SK-N-SH (cell line): ENCODE results near the gene PUS3. TPM values are rescaled to one million over a fixed set of nuclear protein-coding genes. Genes with fewer than 3 reads are reported as not detected.

ENCODE experiments used
- CTCF ChIA-PET: fragments of 300-600, 350-600 bp; formaldehyde crosslinking; extraction: SDS; loops from one replicate; lab custom pipeline; 2021; lab: Yijun Ruan, JAX
- POLR2A ChIA-PET: fragments of 350-600 bp; sonication (Branson Sonifier 250); formaldehyde crosslinking; extraction: SDS; loops from one replicate; lab custom pipeline; 2020; ENCODE audit warnings: antibody characterized with exemption, inconsistent platforms; lab: Yijun Ruan, JAX
- DNase-seq: peaks from one replicate; pipeline ENCODE4 v3.0.0; 2012
- H2AFZ ChIP-seq: fragments of 200-600 bp; sonication (generic); 2 replicates; pipeline ENCODE4 v1.8.1; 2016; ENCODE audit warnings: antibody characterized with exemption, mild to moderate bottlenecking, low read depth
- H3F3A ChIP-seq: fragments of 200-600 bp; sonication (generic); replicated peaks from 2 replicates; pipeline ENCODE3; 2016; ENCODE audit warnings: antibody characterized with exemption, mild to moderate bottlenecking; ENCODE audit not compliant: insufficient read depth
- H3K27ac ChIP-seq, 2 experiments: fragments of 200-500 bp in 1 of 2; fragments of 200-600 bp in 1 of 2; sonication (Bioruptor generic) in 1 of 2; sonication (generic), shearing (Covaris generic) in 1 of 2; 2 replicates each; pipeline versions ENCODE4 v1.5.1 to v1.6.1; 2014 to 2016; ENCODE audit warnings: low read depth in 2 of 2, inconsistent platforms in 1 of 2, low read length in 1 of 2, mild to moderate bottlenecking in 1 of 2, mixed read lengths in 1 of 2
- H3K27me3 ChIP-seq: fragments of 200-600 bp; sonication (generic), shearing (Covaris generic); 2 replicates; pipeline ENCODE4 v1.6.1; 2016; ENCODE audit warnings: mixed run types; ENCODE audit not compliant: insufficient read depth
- H3K36me3 ChIP-seq, 2 experiments: fragments of 200-500 bp in 1 of 2; fragments of 200-600 bp in 1 of 2; sonication (Bioruptor generic) in 1 of 2; sonication (generic) in 1 of 2; replicated peaks in 1 of 2; 2 replicates each; pipeline versions ENCODE3 to v1.5.1; 2014 to 2016; ENCODE audit warnings: low read length in 1 of 2, mild to moderate bottlenecking in 1 of 2; ENCODE audit not compliant: insufficient read depth in 2 of 2, control insufficient read depth in 1 of 2
- H3K4me1 ChIP-seq, 2 experiments: fragments of 200-500 bp in 1 of 2; fragments of 200-600 bp in 1 of 2; sonication (Bioruptor generic) in 1 of 2; sonication (generic), shearing (Covaris generic) in 1 of 2; 2 replicates each; pipeline versions ENCODE4 v1.5.1 to v1.6.1; 2014 to 2016; ENCODE audit warnings: low read depth in 1 of 2, low read length in 1 of 2, mixed run types in 1 of 2; ENCODE audit not compliant: insufficient read depth in 2 of 2, control insufficient read depth in 1 of 2
- H3K4me2 ChIP-seq: fragments of 200-600 bp; sonication (generic), shearing (Covaris generic); 2 replicates; pipeline ENCODE4 v1.6.1; 2017; ENCODE audit warnings: mixed run types
- H3K4me3 ChIP-seq, 2 experiments: fragments of 200-500 bp in 1 of 2; fragments of 200-600 bp in 1 of 2; sonication (Bioruptor generic) in 1 of 2; sonication (generic), shearing (Covaris generic) in 1 of 2; 2 replicates each; pipeline versions ENCODE4 v1.5.1 to v1.8.1; 2014 to 2016; ENCODE audit warnings: low read depth in 2 of 2, inconsistent platforms in 1 of 2, low read length in 1 of 2, mild to moderate bottlenecking in 1 of 2, mixed read lengths in 1 of 2, moderate library complexity in 1 of 2
- H3K79me2 ChIP-seq: fragments of 200-600 bp; sonication (generic); 2 replicates; pipeline ENCODE4 v1.8.1; 2017; ENCODE audit warnings: mild to moderate bottlenecking; ENCODE audit not compliant: insufficient read depth
- H3K9ac ChIP-seq: fragments of 200-600 bp; sonication (generic); 2 replicates; pipeline ENCODE4 v1.6.1; 2017; ENCODE audit warnings: mixed run types
- H3K9me2 ChIP-seq: fragments of 200-600 bp; sonication (generic); 2 replicates; pipeline ENCODE4 v1.6.1; 2017; ENCODE audit warnings: mixed run types
- H3K9me3 ChIP-seq: fragments of 200-600 bp; sonication (generic); 2 replicates; pipeline ENCODE4 v1.6.1; 2017; ENCODE audit warnings: mixed run types, mild to moderate bottlenecking, moderate library complexity
- H4K20me1 ChIP-seq: fragments of 200-600 bp; sonication (generic); 2 replicates; pipeline ENCODE4 v1.6.1; 2017; ENCODE audit warnings: mild to moderate bottlenecking, mixed run types; ENCODE audit not compliant: insufficient read depth
- CHD2 ChIP-seq: fragments of 150-350 bp; IDR thresholded peaks from 2 replicates; pipeline ENCODE4 v1.6.1; 2018; ENCODE audit warnings: low read length; ENCODE audit not compliant: partially characterized antibody
- ELF1 ChIP-seq: IDR thresholded peaks from 2 replicates; pipeline ENCODE4 v1.4.0; 2012
- FOSL2 ChIP-seq: IDR thresholded peaks from 2 replicates; pipeline ENCODE4 v1.4.0; 2012; ENCODE audit warnings: low read depth, mild to moderate bottlenecking, moderate library complexity, borderline replicate concordance
- FOXM1 ChIP-seq: IDR thresholded peaks from 2 replicates; pipeline ENCODE4 v1.4.0; 2012; ENCODE audit warnings: low read depth, mild to moderate bottlenecking
- GABPA ChIP-seq: IDR thresholded peaks from 2 replicates; pipeline ENCODE4 v1.4.0; 2012; ENCODE audit warnings: low read depth, mild to moderate bottlenecking
- MEF2A ChIP-seq: IDR thresholded peaks from 2 replicates; pipeline ENCODE4 v1.4.0; 2012; ENCODE audit warnings: low read depth, borderline replicate concordance
- MXI1 ChIP-seq: IDR thresholded peaks from 2 replicates; pipeline ENCODE4 v1.6.1; 2012; ENCODE audit warnings: mild to moderate bottlenecking, low read depth, low read length, improper control_type of control experiment
- NFIC ChIP-seq: IDR thresholded peaks from 2 replicates; pipeline ENCODE4 v1.4.0; 2012; ENCODE audit warnings: borderline replicate concordance
- NRF1 ChIP-seq: IDR thresholded peaks from 2 replicates; pipeline ENCODE4 v1.6.1; 2012; ENCODE audit warnings: low read depth, mild to moderate bottlenecking, low read length
- POLR2AphosphoS5 ChIP-seq: IDR thresholded peaks from 2 replicates; pipeline ENCODE4 v1.6.1; 2012; ENCODE audit warnings: low read depth, low read length
- RCOR1 ChIP-seq: fragments of 150-350 bp; IDR thresholded peaks from 2 replicates; pipeline ENCODE4 v1.6.1; 2017; ENCODE audit warnings: antibody characterized with exemption, low read length
- RXRA ChIP-seq: IDR thresholded peaks from 2 replicates; pipeline ENCODE4 v1.4.0; 2012; ENCODE audit warnings: low read depth, mild to moderate bottlenecking, borderline replicate concordance
- SIN3A ChIP-seq: IDR thresholded peaks from 2 replicates; pipeline ENCODE4 v1.6.1; 2012; ENCODE audit warnings: low read depth, mild to moderate bottlenecking, low read length, moderate library complexity, borderline replicate concordance
- SMC3 ChIP-seq: IDR thresholded peaks from 2 replicates; pipeline ENCODE4 v1.6.1; 2012; ENCODE audit warnings: low read depth, low read length, improper control_type of control experiment
- TAF1 ChIP-seq: IDR thresholded peaks from 2 replicates; pipeline ENCODE4 v1.6.1; 2012; ENCODE audit warnings: low read depth, mild to moderate bottlenecking, low read length, moderate library complexity, borderline replicate concordance
- YY1 ChIP-seq: IDR thresholded peaks from 2 replicates; pipeline ENCODE4 v1.4.0; 2012; ENCODE audit warnings: low read depth, mild to moderate bottlenecking
- WGBS: methylation state at CpG from one replicate; pipeline ENCODE4 v1.1.6; 2017; ENCODE audit warnings: low lambda C conversion rate; 5-methylcytosine and 5-hydroxymethylcytosine counted together
- polyA plus RNA-seq, 3 experiments: library from polyadenylated mRNA; depleted of rRNA; stranded (reverse); fragments of >200 nt; gene quantifications; 2 replicates each; pipeline ENCODE4 v1.2.3, GENCODE V29; 2012
- TF ChIP-seq, protein P1 (sequence below): IDR thresholded peaks from 2 replicates; pipeline ENCODE4 v1.4.0; 2012; ENCODE audit warnings: low read depth
- TF ChIP-seq, protein P2 (sequence below): fragments of 150-350 bp; IDR thresholded peaks from 2 replicates; pipeline ENCODE4 v1.6.1; 2016; ENCODE audit warnings: mild to moderate bottlenecking, low read depth, low read length
- TF ChIP-seq, protein P3 (sequence below): IDR thresholded peaks from 2 replicates; pipeline ENCODE4 v1.6.1; 2012; ENCODE audit warnings: mild to moderate bottlenecking, low read depth, low read length, moderate library complexity
- TF ChIP-seq, protein P4 (sequence below): IDR thresholded peaks from 2 replicates; pipeline ENCODE4 v1.4.0; 2012; ENCODE audit warnings: low read depth, borderline replicate concordance
- TF ChIP-seq, protein P5 (sequence below): fragments of 200-600 bp; sonication (generic); IDR thresholded peaks from 2 replicates; pipeline ENCODE4 v1.6.1; 2017; ENCODE audit warnings: antibody characterized with exemption, mild to moderate bottlenecking, moderate library complexity

Gene PUS3, protein sequence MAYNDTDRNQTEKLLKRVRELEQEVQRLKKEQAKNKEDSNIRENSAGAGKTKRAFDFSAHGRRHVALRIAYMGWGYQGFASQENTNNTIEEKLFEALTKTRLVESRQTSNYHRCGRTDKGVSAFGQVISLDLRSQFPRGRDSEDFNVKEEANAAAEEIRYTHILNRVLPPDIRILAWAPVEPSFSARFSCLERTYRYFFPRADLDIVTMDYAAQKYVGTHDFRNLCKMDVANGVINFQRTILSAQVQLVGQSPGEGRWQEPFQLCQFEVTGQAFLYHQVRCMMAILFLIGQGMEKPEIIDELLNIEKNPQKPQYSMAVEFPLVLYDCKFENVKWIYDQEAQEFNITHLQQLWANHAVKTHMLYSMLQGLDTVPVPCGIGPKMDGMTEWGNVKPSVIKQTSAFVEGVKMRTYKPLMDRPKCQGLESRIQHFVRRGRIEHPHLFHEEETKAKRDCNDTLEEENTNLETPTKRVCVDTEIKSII
- 7.0 and 8.3 TPM in 2 replicates for polyA plus RNA-seq (2012; rRNA removed)
- 9.7 and 11.4 TPM in 2 replicates for polyA plus RNA-seq (2012; cell fraction: cytosol; rRNA removed)
- polyA plus RNA-seq (2012; cell fraction: nucleus; rRNA removed), result 3.1 and 5.0 TPM in 2 replicates

DNA sequence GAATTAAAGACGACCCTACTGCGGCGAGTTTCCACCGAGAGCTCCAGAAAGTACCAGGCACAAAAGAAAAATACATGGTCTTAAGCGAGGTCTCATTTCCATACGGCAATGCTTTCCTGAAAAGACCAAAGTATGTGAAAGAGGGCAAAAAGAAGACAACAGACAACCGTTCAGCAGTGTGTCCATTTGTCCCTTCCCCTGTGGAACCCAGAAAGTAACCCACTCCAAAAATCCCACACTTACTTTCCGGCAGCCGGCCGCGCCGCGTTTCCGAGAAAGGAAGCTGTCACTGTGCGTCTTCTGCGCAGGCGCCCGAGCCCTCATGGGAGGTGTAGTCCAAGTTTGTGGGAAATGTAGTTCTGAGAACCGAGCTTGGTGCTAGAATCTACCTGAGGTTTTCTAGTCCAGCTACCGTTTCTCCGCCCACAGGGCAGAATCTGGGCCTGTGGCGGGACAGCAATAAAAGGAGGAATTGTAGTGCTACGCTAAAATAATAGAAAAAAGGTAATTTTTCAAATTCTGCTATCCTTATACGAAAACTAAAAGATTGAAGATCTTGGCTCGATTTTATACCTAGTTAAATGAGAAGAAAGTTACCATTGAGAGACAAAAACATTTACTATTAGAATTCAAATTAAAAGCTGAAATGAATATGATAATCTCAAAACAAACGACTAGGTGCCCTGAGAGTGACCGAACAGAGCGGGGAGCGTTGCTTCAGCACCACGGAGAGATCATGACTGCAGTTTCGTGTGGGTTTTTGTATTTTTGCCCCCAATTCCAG is at the start of gene PUS3:
Gene PUS3, minus strand, starts transcription at position 280 of the 784 bp plus-strand sequence. CDS start 6,922 bp downstream, outside the sequence.
- H3K9me2 ChIP-seq, result no peaks in the 10 kb centered on the region
- H2AFZ ChIP-seq, result peak within 1 kb of the TSS; percentile 96
- no peaks in the 10 kb centered on the region for H4K20me1 ChIP-seq
- peak; percentile 90 for DNase-seq
- ChIA-PET CTCF (interaction anchor here (0.7 to 1.1 kb wide), 6 partner anchors 9 to 316 kb away, joined by 3 to 4 read pairs (median 3); no protein-coding TSS in a partner anchor), POLR2A (interaction anchor here (0.9 to 1.4 kb wide), 6 partner anchors 9 to 311 kb away, joined by 3 to 11 read pairs (median 4); partner anchors contain the start of genes HYLS1 and STT3A)
- no peaks in the 10 kb centered on the region for H3F3A ChIP-seq
- peak within 1 kb of the TSS; percentile 44 to 81; a peak in 3 of 4 replicates for H3K27ac ChIP-seq
- H3K9me3 ChIP-seq, result no peaks in the 10 kb centered on the region
- H3K36me3 ChIP-seq, result peaks cover 0 to 24% of the 10 kb centered on the region in 2 experiments
- peaks cover 12% of the 10 kb centered on the region; the same call in 1 of the 2 replicates for H3K27me3 ChIP-seq
- H3K4me3 ChIP-seq, result peak within 1 kb of the TSS; percentile 95 to 98
- H3K79me2 ChIP-seq, result peaks cover 28% of the 10 kb centered on the region
- H3K4me2 ChIP-seq, result peak within 1 kb of the TSS; percentile 91
- 1% methylated on average over 31 of the region's 31 CpGs for WGBS
- peak within 1 kb of the TSS; percentile 67 for H3K9ac ChIP-seq
- peaks cover 0 to 8% of the 10 kb centered on the region in 2 experiments; a peak in 2 of 4 replicates for H3K4me1 ChIP-seq
- TF ChIP-seq YY1, result no peak
- peak; percentile 99 for TF ChIP-seq MXI1
- TF ChIP-seq MEF2A, result no peak
- peak; percentile 83 for TF ChIP-seq NRF1
- TF ChIP-seq ELF1, result peak; percentile 31; the same call in 1 of the 2 replicates
- no peak for TF ChIP-seq FOSL2
- TF ChIP-seq TAF1, result peak; percentile 70
- TF ChIP-seq, protein P1, sequence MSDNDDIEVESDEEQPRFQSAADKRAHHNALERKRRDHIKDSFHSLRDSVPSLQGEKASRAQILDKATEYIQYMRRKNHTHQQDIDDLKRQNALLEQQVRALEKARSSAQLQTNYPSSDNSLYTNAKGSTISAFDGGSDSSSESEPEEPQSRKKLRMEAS, result peak; percentile 68; the same call in 1 of the 2 replicates
- TF ChIP-seq CHD2, result peak; percentile 62
- TF ChIP-seq, protein P2, sequence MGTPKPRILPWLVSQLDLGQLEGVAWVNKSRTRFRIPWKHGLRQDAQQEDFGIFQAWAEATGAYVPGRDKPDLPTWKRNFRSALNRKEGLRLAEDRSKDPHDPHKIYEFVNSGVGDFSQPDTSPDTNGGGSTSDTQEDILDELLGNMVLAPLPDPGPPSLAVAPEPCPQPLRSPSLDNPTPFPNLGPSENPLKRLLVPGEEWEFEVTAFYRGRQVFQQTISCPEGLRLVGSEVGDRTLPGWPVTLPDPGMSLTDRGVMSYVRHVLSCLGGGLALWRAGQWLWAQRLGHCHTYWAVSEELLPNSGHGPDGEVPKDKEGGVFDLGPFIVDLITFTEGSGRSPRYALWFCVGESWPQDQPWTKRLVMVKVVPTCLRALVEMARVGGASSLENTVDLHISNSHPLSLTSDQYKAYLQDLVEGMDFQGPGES, result no peak
- TF ChIP-seq, protein P3, sequence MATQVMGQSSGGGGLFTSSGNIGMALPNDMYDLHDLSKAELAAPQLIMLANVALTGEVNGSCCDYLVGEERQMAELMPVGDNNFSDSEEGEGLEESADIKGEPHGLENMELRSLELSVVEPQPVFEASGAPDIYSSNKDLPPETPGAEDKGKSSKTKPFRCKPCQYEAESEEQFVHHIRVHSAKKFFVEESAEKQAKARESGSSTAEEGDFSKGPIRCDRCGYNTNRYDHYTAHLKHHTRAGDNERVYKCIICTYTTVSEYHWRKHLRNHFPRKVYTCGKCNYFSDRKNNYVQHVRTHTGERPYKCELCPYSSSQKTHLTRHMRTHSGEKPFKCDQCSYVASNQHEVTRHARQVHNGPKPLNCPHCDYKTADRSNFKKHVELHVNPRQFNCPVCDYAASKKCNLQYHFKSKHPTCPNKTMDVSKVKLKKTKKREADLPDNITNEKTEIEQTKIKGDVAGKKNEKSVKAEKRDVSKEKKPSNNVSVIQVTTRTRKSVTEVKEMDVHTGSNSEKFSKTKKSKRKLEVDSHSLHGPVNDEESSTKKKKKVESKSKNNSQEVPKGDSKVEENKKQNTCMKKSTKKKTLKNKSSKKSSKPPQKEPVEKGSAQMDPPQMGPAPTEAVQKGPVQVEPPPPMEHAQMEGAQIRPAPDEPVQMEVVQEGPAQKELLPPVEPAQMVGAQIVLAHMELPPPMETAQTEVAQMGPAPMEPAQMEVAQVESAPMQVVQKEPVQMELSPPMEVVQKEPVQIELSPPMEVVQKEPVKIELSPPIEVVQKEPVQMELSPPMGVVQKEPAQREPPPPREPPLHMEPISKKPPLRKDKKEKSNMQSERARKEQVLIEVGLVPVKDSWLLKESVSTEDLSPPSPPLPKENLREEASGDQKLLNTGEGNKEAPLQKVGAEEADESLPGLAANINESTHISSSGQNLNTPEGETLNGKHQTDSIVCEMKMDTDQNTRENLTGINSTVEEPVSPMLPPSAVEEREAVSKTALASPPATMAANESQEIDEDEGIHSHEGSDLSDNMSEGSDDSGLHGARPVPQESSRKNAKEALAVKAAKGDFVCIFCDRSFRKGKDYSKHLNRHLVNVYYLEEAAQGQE, result peak; percentile 96
- TF ChIP-seq GABPA, result peak; percentile 81
- TF ChIP-seq FOXM1, result no peak
- TF ChIP-seq POLR2AphosphoS5, result peak; percentile 89
- 0 out of 2 replicates have a peak, but pooled peaks have one; percentile 9 for TF ChIP-seq RCOR1
- TF ChIP-seq, protein P4, sequence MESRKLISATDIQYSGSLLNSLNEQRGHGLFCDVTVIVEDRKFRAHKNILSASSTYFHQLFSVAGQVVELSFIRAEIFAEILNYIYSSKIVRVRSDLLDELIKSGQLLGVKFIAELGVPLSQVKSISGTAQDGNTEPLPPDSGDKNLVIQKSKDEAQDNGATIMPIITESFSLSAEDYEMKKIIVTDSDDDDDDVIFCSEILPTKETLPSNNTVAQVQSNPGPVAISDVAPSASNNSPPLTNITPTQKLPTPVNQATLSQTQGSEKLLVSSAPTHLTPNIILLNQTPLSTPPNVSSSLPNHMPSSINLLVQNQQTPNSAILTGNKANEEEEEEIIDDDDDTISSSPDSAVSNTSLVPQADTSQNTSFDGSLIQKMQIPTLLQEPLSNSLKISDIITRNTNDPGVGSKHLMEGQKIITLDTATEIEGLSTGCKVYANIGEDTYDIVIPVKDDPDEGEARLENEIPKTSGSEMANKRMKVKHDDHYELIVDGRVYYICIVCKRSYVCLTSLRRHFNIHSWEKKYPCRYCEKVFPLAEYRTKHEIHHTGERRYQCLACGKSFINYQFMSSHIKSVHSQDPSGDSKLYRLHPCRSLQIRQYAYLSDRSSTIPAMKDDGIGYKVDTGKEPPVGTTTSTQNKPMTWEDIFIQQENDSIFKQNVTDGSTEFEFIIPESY, result no peak
- TF ChIP-seq, protein P5, sequence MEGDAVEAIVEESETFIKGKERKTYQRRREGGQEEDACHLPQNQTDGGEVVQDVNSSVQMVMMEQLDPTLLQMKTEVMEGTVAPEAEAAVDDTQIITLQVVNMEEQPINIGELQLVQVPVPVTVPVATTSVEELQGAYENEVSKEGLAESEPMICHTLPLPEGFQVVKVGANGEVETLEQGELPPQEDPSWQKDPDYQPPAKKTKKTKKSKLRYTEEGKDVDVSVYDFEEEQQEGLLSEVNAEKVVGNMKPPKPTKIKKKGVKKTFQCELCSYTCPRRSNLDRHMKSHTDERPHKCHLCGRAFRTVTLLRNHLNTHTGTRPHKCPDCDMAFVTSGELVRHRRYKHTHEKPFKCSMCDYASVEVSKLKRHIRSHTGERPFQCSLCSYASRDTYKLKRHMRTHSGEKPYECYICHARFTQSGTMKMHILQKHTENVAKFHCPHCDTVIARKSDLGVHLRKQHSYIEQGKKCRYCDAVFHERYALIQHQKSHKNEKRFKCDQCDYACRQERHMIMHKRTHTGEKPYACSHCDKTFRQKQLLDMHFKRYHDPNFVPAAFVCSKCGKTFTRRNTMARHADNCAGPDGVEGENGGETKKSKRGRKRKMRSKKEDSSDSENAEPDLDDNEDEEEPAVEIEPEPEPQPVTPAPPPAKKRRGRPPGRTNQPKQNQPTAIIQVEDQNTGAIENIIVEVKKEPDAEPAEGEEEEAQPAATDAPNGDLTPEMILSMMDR, result no peak
- peak; percentile 72 for TF ChIP-seq SIN3A
- no peak for TF ChIP-seq RXRA
- no peak for TF ChIP-seq SMC3
- no peak for TF ChIP-seq NFIC
